ENCODE results near the gene KRTAP5-3. TPM values are rescaled to one million over a fixed set of nuclear protein-coding genes. Genes with fewer than 3 reads are reported as not detected.

Gene KRTAP5-3
- total and polyA plus RNA-seq, 2 of the 13 experiments (the other 11 are each of a cell fraction or from before 2014, with no cell fraction given): not detected

DNA sequence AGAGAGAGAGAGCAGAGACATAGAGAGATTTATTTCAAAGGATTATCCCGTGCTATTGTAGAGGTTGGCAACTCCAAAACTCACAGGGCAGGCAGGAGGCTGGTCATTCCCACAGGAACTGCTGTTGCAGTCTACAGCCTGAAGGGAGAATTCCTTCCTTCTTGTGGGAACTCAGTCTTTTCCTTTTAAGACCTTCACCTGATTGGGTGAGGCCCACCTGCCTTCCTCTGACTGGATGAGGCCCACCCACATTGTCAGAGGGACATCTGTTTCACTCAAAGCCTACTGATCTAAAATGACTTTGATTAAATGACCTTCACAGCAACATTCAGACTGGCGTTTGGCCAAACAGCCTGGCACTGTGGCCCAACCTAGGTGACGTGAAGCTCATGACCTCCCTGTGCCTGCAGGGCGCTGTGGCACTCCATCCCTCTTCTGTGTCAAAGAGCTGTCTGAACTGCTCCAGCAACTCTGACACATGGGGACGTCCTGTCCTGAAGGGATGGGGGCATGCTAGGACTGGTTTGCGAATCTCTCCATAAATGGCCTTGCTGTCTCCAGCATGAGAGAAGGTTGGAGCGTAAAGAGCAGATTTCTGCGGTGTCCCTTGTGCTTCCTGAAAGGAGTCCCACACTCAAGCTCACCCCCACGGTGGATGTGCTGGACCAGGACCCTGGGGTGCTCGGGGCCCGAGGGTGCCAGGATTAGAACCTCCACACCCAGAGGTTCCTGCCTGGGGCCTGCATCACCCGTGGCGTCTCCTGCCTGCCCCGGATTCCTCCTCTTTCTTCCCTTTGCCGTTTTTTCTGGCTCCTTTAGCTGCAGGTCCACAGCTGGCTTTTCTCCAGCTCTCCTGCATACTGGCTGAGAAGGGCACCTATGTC is 42.0 kb upstream of the KRTAP5-3 start (continued):
- TF ChIP-seq, protein P1, sequence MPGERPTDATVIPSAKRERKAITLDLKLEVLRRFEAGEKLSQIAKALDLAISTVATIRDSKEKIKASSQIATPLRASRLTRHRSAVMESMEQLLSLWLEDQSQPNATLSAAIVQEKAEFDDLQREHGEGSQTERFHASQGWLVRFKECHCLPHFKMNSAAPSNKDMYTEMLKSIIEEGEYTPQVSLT (CRISPR knock-in tag; IDR thresholded peaks at IDR 0.05; ENCODE audit: borderline replicate concordance, low read depth): no peak
- TF ChIP-seq, protein P2, sequence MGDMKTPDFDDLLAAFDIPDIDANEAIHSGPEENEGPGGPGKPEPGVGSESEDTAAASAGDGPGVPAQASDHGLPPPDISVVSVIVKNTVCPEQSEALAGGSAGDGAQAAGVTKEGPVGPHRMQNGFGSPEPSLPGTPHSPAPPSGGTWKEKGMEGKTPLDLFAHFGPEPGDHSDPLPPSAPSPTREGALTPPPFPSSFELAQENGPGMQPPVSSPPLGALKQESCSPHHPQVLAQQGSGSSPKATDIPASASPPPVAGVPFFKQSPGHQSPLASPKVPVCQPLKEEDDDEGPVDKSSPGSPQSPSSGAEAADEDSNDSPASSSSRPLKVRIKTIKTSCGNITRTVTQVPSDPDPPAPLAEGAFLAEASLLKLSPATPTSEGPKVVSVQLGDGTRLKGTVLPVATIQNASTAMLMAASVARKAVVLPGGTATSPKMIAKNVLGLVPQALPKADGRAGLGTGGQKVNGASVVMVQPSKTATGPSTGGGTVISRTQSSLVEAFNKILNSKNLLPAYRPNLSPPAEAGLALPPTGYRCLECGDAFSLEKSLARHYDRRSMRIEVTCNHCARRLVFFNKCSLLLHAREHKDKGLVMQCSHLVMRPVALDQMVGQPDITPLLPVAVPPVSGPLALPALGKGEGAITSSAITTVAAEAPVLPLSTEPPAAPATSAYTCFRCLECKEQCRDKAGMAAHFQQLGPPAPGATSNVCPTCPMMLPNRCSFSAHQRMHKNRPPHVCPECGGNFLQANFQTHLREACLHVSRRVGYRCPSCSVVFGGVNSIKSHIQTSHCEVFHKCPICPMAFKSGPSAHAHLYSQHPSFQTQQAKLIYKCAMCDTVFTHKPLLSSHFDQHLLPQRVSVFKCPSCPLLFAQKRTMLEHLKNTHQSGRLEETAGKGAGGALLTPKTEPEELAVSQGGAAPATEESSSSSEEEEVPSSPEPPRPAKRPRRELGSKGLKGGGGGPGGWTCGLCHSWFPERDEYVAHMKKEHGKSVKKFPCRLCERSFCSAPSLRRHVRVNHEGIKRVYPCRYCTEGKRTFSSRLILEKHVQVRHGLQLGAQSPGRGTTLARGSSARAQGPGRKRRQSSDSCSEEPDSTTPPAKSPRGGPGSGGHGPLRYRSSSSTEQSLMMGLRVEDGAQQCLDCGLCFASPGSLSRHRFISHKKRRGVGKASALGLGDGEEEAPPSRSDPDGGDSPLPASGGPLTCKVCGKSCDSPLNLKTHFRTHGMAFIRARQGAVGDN (CRISPR knock-in tag; IDR thresholded peaks at IDR 0.05): peak; percentile 29; the same call in 1 of the 2 replicates
- TF ChIP-seq RFX5 (IDR thresholded peaks at IDR 0.05; ENCODE audit: low read depth, low read length) (no peak), ZNF563 (CRISPR knock-in tag; IDR thresholded peaks at IDR 0.05) (no peak), NRL (CRISPR knock-in tag; IDR thresholded peaks at IDR 0.05; ENCODE audit: borderline replicate concordance) (no peak), NCOA1 (CRISPR knock-in tag; IDR thresholded peaks at IDR 0.05) (no peak)
